Neural progenitor cell (in vitro differentiated cells): Measurements from ENCODE around the gene MRPS27.

Experiments used
- EZH2 ChIP-seq: fragments of 200-600 bp; sonication (generic); IDR thresholded peaks from 2 replicates; pipeline ENCODE4 v1.6.1; 2017; ENCODE audit warnings: antibody characterized with exemption, mild to moderate bottlenecking, moderate library complexity
- EZH2phosphoT487 ChIP-seq: fragments of 200-600 bp; sonication (generic); IDR thresholded peaks from 2 replicates; pipeline ENCODE4 v1.6.1; 2017; ENCODE audit warnings: antibody characterized with exemption
- TF ChIP-seq, protein P1 (sequence below): fragments of 200-600 bp; sonication (generic); IDR thresholded peaks from 2 replicates; pipeline ENCODE4 v1.5.1; 2017; ENCODE audit warnings: antibody characterized with exemption, mild to moderate bottlenecking

GRCh38 chr5:72206994-72207393 lies 113.0 kb downstream of the MRPS27 start:
- TF ChIP-seq, protein P1, sequence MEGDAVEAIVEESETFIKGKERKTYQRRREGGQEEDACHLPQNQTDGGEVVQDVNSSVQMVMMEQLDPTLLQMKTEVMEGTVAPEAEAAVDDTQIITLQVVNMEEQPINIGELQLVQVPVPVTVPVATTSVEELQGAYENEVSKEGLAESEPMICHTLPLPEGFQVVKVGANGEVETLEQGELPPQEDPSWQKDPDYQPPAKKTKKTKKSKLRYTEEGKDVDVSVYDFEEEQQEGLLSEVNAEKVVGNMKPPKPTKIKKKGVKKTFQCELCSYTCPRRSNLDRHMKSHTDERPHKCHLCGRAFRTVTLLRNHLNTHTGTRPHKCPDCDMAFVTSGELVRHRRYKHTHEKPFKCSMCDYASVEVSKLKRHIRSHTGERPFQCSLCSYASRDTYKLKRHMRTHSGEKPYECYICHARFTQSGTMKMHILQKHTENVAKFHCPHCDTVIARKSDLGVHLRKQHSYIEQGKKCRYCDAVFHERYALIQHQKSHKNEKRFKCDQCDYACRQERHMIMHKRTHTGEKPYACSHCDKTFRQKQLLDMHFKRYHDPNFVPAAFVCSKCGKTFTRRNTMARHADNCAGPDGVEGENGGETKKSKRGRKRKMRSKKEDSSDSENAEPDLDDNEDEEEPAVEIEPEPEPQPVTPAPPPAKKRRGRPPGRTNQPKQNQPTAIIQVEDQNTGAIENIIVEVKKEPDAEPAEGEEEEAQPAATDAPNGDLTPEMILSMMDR, result no peak
- no peak for TF ChIP-seq EZH2phosphoT487
- TF ChIP-seq EZH2, result no peak
